ENCODE measurements around the gene GEMIN7.

DNA sequence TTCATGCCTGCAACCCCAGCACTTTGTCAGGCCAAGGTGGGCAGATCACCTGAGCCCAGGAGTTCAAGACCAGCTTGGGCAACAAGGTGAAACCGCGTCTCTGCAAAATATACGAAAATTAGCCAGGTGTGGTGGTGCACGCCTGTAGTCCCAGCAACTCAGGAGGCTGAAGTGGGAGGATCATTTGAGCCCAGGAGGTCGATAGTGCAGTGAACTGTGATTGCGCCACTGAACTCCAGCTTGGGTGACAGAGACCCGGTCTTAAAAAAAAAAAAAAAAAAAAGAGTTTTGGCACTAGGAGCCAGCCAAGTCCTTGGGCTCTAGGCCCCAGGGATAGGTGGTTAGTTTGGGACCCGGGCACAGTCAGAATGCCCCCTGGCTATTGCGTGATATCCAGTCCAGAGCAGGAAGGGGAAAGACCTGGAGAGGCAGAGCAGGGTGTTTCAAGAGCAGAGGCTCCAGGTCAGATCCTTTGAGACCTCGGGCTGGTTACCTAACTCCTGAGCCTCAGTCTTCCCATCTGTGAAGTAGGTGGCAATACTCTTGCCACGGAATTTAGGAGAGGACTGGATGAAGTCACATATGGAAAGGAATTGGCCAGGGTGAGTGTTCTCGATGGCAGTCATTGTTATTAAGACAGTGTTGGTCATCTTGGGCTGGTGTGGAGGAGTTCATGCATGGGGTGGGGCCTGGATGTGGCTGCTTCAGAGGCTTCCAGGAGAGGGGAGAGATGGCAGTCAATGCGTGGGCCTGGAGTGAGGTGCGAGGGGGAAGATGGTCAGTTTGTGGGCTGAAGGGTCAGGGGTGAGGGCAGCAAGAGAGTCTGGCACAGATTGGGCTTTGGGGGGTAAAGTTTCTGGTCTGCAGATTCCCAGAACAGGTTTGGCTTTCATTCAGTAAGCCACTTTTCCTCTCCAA, 16.7 kb downstream of the GEMIN7 start:
- TF ChIP-seq, protein P1, sequence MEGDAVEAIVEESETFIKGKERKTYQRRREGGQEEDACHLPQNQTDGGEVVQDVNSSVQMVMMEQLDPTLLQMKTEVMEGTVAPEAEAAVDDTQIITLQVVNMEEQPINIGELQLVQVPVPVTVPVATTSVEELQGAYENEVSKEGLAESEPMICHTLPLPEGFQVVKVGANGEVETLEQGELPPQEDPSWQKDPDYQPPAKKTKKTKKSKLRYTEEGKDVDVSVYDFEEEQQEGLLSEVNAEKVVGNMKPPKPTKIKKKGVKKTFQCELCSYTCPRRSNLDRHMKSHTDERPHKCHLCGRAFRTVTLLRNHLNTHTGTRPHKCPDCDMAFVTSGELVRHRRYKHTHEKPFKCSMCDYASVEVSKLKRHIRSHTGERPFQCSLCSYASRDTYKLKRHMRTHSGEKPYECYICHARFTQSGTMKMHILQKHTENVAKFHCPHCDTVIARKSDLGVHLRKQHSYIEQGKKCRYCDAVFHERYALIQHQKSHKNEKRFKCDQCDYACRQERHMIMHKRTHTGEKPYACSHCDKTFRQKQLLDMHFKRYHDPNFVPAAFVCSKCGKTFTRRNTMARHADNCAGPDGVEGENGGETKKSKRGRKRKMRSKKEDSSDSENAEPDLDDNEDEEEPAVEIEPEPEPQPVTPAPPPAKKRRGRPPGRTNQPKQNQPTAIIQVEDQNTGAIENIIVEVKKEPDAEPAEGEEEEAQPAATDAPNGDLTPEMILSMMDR (IDR thresholded peaks at IDR 0.05; ENCODE audit: poor library complexity) = no peak
- no peak for TF ChIP-seq EZH2 (IDR thresholded peaks at IDR 0.05; ENCODE audit: borderline replicate concordance)
